ENCODE measurements around the gene TP53RK. TPM values are rescaled to one million over a fixed set of nuclear protein-coding genes. Genes with fewer than 3 reads are reported as not detected.

The TP53RK gene
- polyA plus RNA-seq (2012; ENCODE audit: insufficient read depth, insufficient read length, low read depth), result 15.1 TPM

- H3K4me3 ChIP-seq (ENCODE audit: low read depth, low read length), result peak within 1 kb of the TSS; percentile 82
- H3K9me3 ChIP-seq, result no peaks in the 10 kb centered on the region
- TF ChIP-seq CTCF (IDR thresholded peaks at IDR 0.05; ENCODE audit: low read depth, low read length), result peak; percentile 26; the same call in 1 of the 2 replicates
Measured at GRCh38 chr20:46689082-46689753, at the start of gene TP53RK. Gene TP53RK (minus strand): TSS chr20:46689444. CDS start chr20:46689414, 30 bp downstream.

GRCh38 chr20:46735436-46735835 is 46.2 kb upstream of the TP53RK start:
- TF ChIP-seq CTCF (IDR thresholded peaks at IDR 0.05; ENCODE audit: low read depth, low read length), result no peak
- no peak overlapping the region for H3K4me3 ChIP-seq (ENCODE audit: low read depth, low read length)
- H3K9me3 ChIP-seq, result no peaks in the 10 kb centered on the region
- no peaks in the 10 kb centered on the region for H3K27me3 ChIP-seq
- DNase-seq, result no peak
- no peaks in the 10 kb centered on the region for H3K4me1 ChIP-seq
- H3K36me3 ChIP-seq, result no peaks in the 10 kb centered on the region

More at GRCh38 chr20:46689082-46689753, at the start of gene TP53RK:
- peaks cover 25% of the 10 kb centered on the region for H3K36me3 ChIP-seq
- DNase-seq, result peak; percentile 90
- H3K27me3 ChIP-seq, result peaks cover 6% of the 10 kb centered on the region
- H3K4me1 ChIP-seq, result no peaks in the 10 kb centered on the region

- H3K9me3 ChIP-seq, result no peaks in the 10 kb centered on the region
- no peak overlapping the region for H3K4me3 ChIP-seq (ENCODE audit: low read depth, low read length)
- no peaks in the 10 kb centered on the region for H3K27me3 ChIP-seq
- DNase-seq, result no peak
- no peaks in the 10 kb centered on the region for H3K36me3 ChIP-seq
- no peaks in the 10 kb centered on the region for H3K4me1 ChIP-seq
- TF ChIP-seq CTCF (IDR thresholded peaks at IDR 0.05; ENCODE audit: low read depth, low read length), result no peak
Measured at GRCh38 chr20:46731770-46732169, 42.5 kb upstream of the TP53RK start.

GRCh38 chr20:46725186-46726165 is 36.2 kb upstream of the TP53RK start:
- no peak for DNase-seq
- Histone ChIP-seq H3K4me3 (ENCODE audit: low read depth, low read length) (no peak overlapping the region), H3K27me3 (no peaks in the 10 kb centered on the region), H3K4me1 (no peaks in the 10 kb centered on the region), H3K9me3 (no peaks in the 10 kb centered on the region), H3K36me3 (no peaks in the 10 kb centered on the region)
- no peak for TF ChIP-seq CTCF (IDR thresholded peaks at IDR 0.05; ENCODE audit: low read depth, low read length)

- TF ChIP-seq CTCF (IDR thresholded peaks at IDR 0.05; ENCODE audit: low read depth, low read length), result no peak
- Histone ChIP-seq H3K27me3 (no peaks in the 10 kb centered on the region), H3K9me3 (no peaks in the 10 kb centered on the region), H3K4me3 (ENCODE audit: low read depth, low read length) (no peak overlapping the region), H3K4me1 (no peaks in the 10 kb centered on the region), H3K36me3 (no peaks in the 10 kb centered on the region)
- no peak for DNase-seq
Measured at GRCh38 chr20:46724343-46724959, 35.2 kb upstream of the TP53RK start.
